HUES48 (cell line): ENCODE data around the gene CST1.
"Not testable (repeated sequence)": the region's sequence is repeated elsewhere in the genome, so short reads cannot be mapped to it uniquely, and the experiment has no call there.

Source experiments
- H3K27ac ChIP-seq: one replicate; pipeline ENCODE4 v1.7.0; 2013; ENCODE audit warnings: low read depth, low read length, inconsistent platforms
- H3K27me3 ChIP-seq: 2 replicates; pipeline ENCODE4 v1.6.1; 2013; ENCODE audit warnings: mild to moderate bottlenecking, low read length; ENCODE audit not compliant: control insufficient read depth, insufficient read depth
- H3K36me3 ChIP-seq: 2 replicates; pipeline ENCODE4 v1.6.1; 2013; ENCODE audit warnings: low read length; ENCODE audit not compliant: control insufficient read depth, insufficient read depth
- H3K4me1 ChIP-seq: 2 replicates; pipeline ENCODE4 v1.6.1; 2013; ENCODE audit warnings: mild to moderate bottlenecking, low read length; ENCODE audit not compliant: control insufficient read depth, insufficient read depth
- H3K4me3 ChIP-seq: 2 replicates; pipeline ENCODE4 v1.5.1; 2013; ENCODE audit warnings: mild to moderate bottlenecking, low read depth, low read length
- H3K9ac ChIP-seq: 2 replicates; pipeline ENCODE4 v1.6.1; 2013; ENCODE audit warnings: mild to moderate bottlenecking, low read depth, low read length, moderate library complexity
- H3K9me3 ChIP-seq: 2 replicates; pipeline ENCODE4 v1.6.1; 2013; ENCODE audit warnings: low read length; ENCODE audit not compliant: control insufficient read depth, insufficient read depth

CST1 gene

DNA sequence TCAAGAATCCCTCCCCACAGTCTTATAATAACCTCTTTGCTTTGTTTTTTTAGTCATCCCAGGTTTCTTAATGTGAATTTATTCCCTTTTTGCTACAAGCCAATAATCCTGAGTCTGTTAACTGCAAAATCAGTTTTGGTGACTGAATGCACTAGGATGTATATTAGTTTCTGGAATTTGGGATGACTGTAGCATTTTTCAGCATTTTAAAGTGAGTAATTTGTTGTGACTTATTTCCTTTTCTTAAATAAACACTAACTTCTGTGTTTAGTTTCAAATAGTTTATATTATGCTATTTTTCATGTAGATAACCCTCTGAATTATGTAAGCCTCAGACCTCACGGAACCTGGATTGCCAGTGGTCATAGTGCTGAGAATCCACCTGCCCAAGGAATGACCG lies 5.5 kb downstream of the CST1 start:
- Histone ChIP-seq H3K4me1 (no peaks in the 10 kb centered on the region), H3K9me3 (no peaks in the 10 kb centered on the region), H3K36me3 (no peaks in the 10 kb centered on the region), H3K4me3 (no peak overlapping the region), H3K9ac (no peak overlapping the region), H3K27ac (no peak overlapping the region), H3K27me3 (peaks cover 5% of the 10 kb centered on the region)

DNA sequence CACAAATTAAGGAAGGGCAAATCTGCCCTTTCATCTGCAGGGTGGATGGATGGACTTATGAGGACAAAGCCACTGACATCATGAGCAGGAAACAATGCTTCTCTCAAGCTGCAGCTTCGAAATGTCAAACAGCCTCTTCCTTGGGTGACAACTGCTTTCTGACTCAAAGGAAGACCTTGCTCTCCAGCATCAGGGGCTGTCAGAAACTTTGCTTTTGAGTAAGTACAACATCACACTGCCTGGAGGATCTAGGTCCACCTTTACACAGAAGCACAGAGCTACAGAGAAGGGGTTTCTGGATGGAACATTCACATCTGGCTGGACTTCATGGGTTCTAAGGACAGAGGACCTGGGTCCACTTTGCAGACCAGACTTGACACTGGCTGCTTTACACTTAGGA lies 5.9 kb downstream of the CST1 start:
- Histone ChIP-seq H3K4me1 (no peaks in the 10 kb centered on the region), H3K4me3 (no peak overlapping the region), H3K27ac (no peak overlapping the region), H3K27me3 (peaks cover 1% of the 10 kb centered on the region), H3K9ac (no peak overlapping the region), H3K36me3 (no peaks in the 10 kb centered on the region), H3K9me3 (no peaks in the 10 kb centered on the region)

DNA sequence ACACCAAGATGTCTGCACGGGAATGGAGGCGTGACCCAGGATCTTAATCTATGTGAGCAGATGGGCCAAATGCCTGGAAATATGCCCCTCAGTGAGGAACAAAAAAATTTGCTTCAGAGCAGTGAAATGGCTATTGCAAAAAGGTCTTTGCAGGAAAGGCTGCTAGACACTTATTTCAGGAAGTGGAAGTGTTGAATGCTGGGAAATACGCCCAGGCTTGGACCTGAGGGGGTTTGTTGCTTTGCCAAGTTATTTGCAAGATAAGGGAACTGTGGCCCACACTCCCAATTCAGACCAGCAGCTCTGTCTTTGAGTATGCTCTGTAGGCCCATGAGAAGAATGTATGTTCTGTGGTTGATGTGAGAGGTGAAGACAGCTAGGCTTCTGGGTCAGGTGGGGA lies 15.3 kb downstream of the CST1 start:
- H3K9ac ChIP-seq, H3K27me3 ChIP-seq, H3K4me3 ChIP-seq, H3K27ac ChIP-seq, H3K36me3 ChIP-seq, H3K9me3 ChIP-seq, H3K4me1 ChIP-seq: not testable (repeated sequence)

DNA sequence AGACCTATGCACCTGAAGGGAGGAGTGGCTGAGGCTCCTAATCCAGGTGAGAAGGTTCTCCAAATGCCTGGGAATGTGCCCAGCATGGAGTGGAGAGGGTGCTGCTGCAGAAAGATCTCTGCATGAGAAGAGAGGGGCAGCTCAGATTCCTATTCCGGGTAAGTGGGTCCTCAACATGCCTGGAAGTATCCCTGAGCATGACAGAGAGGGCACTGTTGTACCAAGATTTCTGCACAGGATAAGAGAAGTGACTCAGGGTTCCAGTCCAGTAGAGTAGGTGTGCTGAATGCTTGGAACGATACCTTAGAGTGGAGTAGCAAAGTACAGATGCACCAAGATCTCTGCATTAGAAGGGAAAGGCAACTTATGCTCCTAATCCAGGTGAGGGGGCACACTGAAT lies 15.8 kb downstream of the CST1 start:
- H3K4me1 ChIP-seq, H3K36me3 ChIP-seq, H3K27ac ChIP-seq, H3K9me3 ChIP-seq, H3K27me3 ChIP-seq, H3K4me3 ChIP-seq, H3K9ac ChIP-seq: not testable (repeated sequence)

DNA sequence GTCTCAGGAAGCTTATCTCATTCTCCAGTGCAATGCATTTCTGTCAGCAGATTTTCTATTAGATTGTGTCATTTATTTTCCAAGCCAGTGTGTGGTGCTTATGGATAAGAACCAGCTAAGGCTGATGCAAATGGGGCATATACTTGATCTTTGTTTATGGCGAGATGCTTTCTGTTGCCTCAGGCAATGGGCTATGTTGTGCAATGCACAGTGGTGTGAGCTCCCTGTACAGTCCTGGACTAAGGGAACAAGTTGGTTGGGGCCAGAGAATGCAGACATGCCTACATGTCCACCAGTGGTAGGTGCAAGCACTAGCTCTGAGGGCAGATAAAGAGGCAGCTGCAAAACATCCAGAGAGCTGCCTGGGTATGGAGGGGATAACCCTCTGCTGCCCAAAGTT lies 16.3 kb downstream of the CST1 start:
- not testable (repeated sequence) for H3K36me3 ChIP-seq, H3K9me3 ChIP-seq, H3K9ac ChIP-seq, H3K27ac ChIP-seq, H3K4me1 ChIP-seq, H3K27me3 ChIP-seq, H3K4me3 ChIP-seq

DNA sequence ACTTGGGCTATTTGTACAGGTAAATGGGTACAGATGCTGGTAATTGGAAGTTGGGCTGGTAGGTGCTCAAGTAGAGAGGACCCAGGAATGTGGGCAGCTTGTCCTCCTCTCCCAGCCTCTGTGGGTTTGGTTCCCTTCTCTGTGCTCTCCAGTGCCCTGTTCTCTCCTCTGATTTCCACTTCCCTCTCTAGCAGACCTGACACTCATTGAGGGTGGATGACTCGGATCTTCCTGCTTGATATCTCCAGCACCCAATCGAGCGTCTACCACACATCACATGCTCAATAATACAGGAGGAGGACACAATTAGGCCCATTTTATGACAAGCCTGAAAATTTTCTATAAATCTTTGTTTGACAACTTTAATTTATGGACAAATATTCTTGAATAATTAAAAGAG lies 23.7 kb downstream of the CST1 start:
- H3K36me3 ChIP-seq = no peaks in the 10 kb centered on the region
- H3K27ac ChIP-seq = no peak overlapping the region
- no peak overlapping the region for H3K9ac ChIP-seq
- no peaks in the 10 kb centered on the region for H3K4me1 ChIP-seq
- no peaks in the 10 kb centered on the region for H3K27me3 ChIP-seq
- H3K9me3 ChIP-seq = no peaks in the 10 kb centered on the region
- no peak overlapping the region for H3K4me3 ChIP-seq

DNA sequence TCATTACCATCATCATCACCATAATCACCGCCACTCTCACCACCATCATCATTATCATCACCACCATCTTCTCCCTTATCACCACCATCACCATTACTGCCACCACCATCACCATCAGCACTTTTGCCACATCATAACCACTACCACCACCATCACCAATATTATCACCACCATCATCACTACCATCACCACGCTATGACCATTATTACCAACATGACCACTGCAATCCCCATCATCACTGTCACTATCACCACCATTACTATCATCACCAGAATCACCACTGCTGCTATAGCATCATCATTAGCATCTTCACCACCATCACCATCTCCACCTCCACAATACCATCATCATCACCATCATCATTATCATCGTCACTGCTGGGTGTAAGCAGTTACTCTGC lies 25.6 kb downstream of the CST1 start:
- H3K9me3 ChIP-seq = no peaks in the 10 kb centered on the region
- H3K4me3 ChIP-seq = no peak overlapping the region
- H3K27me3 ChIP-seq = no peaks in the 10 kb centered on the region
- H3K36me3 ChIP-seq = no peaks in the 10 kb centered on the region
- H3K27ac ChIP-seq = no peak overlapping the region
- H3K4me1 ChIP-seq = no peaks in the 10 kb centered on the region
- no peak overlapping the region for H3K9ac ChIP-seq

DNA sequence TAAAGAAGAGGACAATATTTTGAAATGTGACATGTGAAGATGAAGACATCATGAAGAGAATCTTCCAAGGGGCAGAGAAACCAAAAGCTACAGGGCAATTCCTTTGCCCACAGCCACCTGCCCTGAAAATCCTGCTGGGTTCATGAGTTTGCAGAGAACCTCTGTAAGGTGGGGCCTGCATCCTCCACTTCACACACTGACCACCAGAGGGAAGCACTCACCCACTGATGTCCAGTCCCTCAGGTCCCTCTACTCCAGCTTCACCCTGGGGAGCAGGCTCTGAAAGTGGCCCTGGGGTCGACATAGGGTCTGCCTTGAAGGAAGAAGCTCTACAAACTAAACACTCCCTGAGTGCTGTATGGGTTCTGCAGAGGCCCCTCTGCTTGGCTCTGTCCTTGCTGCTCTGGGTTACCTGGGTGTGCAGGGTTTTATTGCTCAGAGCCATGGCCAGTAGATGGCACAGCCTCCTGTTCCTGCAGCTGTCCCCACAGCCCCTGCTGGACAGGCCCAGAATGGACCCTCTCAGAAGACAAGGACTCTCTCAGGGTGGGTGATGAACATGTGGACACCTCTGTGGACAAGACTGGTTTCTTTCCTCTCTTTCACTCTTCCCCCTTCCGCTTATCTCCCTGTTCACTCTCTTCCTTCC lies 27.0 kb downstream of the CST1 start:
- H3K36me3 ChIP-seq, H3K4me1 ChIP-seq, H3K4me3 ChIP-seq, H3K9ac ChIP-seq, H3K27ac ChIP-seq, H3K27me3 ChIP-seq, H3K9me3 ChIP-seq: not testable (repeated sequence)

DNA sequence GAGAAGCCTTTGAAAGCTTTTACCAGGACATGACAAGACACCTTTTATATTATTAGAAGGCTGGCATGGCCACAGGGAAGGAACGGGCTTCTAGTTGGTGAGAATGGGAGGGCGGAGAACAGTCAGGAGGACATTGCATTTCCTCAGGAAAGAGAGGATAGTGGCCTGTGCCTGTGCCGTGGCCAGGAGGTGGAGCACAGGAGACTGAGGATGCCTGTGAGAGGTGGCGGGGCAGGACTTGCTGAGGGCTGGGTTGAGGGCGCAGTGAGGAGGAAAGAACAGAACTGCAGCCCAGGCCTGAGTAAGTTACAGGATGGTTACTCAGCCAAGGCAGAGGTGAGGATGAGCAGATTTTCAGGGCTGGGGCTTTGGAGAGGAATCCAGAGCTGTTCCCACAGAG lies 27.9 kb downstream of the CST1 start:
- not testable (repeated sequence) for H3K27ac ChIP-seq, H3K27me3 ChIP-seq, H3K9ac ChIP-seq, H3K4me1 ChIP-seq, H3K36me3 ChIP-seq, H3K9me3 ChIP-seq, H3K4me3 ChIP-seq

DNA sequence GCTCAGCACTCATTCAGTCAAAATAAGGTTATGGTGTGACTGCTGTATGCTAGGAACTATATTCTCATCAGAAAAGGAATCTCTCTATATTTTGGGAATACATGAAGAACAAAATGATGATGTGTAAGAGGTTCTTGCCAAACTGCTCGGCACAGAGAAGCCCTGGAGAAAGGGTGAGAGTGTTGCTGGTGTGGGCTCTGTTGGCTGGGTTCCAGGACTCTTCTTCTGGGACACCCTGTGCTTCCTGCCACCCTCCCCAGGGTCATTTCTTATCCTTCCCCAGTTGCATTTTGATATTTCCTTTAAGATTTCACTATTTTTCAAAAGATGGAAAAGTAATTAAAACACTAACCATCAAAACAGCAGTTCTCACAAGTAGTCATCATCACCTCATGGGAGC lies 28.8 kb downstream of the CST1 start:
- no peak overlapping the region for H3K4me3 ChIP-seq
- H3K4me1 ChIP-seq = no peaks in the 10 kb centered on the region
- H3K27ac ChIP-seq = no peak overlapping the region
- H3K9me3 ChIP-seq = no peaks in the 10 kb centered on the region
- no peaks in the 10 kb centered on the region for H3K36me3 ChIP-seq
- H3K9ac ChIP-seq = no peak overlapping the region
- H3K27me3 ChIP-seq = no peaks in the 10 kb centered on the region

DNA sequence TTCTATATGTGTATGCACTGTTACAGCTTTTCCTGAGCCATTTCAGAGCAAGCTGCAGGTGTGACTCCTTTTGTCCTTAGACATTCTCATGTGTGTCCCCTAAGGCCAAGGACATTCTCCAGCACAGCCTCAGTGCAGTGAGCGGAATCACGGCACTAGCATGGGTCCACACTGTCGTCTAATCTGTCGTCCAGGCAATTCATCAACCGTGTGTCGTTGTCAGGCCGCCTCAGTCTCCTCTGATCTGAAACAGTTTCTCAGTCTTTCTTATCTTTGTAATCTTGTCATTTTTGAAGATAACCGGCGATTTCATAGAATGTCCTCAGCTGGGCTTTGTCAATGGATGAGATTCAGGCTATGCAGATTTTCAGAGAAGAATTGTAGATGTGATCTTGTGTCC lies 31.4 kb downstream of the CST1 start:
- H3K4me3 ChIP-seq, H3K36me3 ChIP-seq, H3K9ac ChIP-seq, H3K9me3 ChIP-seq, H3K4me1 ChIP-seq, H3K27me3 ChIP-seq, H3K27ac ChIP-seq: not testable (repeated sequence)

DNA sequence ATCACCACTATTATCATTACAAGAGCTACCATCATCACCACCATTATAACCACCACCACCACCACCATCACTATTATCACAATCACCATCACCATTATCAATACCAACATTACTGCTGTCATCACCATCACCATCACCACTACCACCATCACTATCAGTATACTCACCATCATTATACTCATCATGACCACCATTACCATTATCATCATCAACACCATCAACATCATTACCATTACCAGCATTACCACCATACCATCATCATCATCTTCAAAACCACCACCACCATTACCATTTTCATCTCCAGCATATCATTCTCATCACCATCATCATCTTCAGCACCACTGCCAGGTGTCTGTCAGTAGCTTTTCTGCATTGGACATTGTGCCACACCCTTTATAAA lies 39.0 kb downstream of the CST1 start:
- H3K27ac ChIP-seq, H3K4me1 ChIP-seq, H3K9me3 ChIP-seq, H3K4me3 ChIP-seq, H3K36me3 ChIP-seq, H3K27me3 ChIP-seq, H3K9ac ChIP-seq: not testable (repeated sequence)
